Fibroblast of lung (primary cell): Measurements from ENCODE around the gene BTBD9.
"Not testable (repeated sequence)": the region's sequence is repeated elsewhere in the genome, so short reads cannot be mapped to it uniquely, and the experiment has no call there.

ENCODE experiments used
- CTCF ChIP-seq, 2 donors: IDR thresholded peaks in 1 of 2; conservative IDR thresholded peaks in 1 of 2; 1 replicate in 1 of 2; 2 replicates in 1 of 2; pipeline ENCODE4 v1.5.1; 2011 to 2012; ENCODE audit warnings: low read length in 2 of 2, control low read depth in 1 of 2, inconsistent platforms in 1 of 2, low read depth in 1 of 2, mild to moderate bottlenecking in 1 of 2
- EZH2 ChIP-seq: IDR thresholded peaks from 2 replicates; pipeline ENCODE4 v1.5.1; 2012; ENCODE audit warnings: low read length, control low read depth, mild to moderate bottlenecking; ENCODE audit errors: missing control alignments

GRCh38 chr6:38347829-38348228 lies 291.9 kb downstream of the BTBD9 start:
- not testable (repeated sequence) for TF ChIP-seq CTCF (conservative IDR thresholded peaks at IDR 0.05 in 1 of 2, IDR thresholded peaks at IDR 0.05 in 1 of 2; ENCODE audit: low read depth in 1 of 2, low read length in 2 of 2); EZH2
